NCI-H2227 (cell line): ENCODE measurements around the gene CHCHD3.
"Not testable (repeated sequence)": the region's sequence is repeated elsewhere in the genome, so short reads cannot be mapped to it uniquely, and the experiment has no call there.

ENCODE experiments used
- DNase-seq: peaks from one replicate; lab custom pipeline; 2025; ENCODE audit not compliant: unreplicated experiment; lab: John Stamatoyannopoulos, UW

The CHCHD3 gene

DNA sequence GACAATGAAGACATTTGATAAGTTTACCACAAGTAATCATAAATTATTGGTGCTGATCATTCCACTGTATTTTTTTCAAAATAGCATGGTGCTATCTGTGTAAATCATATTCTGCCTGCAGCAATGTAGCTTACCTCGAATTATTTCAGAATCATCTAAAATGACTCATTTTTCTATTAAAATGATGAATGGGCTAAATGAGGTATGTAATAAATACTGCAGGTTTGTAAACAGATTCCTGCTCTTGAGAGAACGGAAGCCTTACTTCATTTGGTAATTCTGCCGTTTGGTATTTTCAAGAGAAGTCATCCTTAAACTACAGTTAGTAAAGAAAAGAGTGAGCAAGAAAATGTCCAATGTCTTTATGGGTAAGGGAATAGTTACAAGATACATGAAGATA lies 115.9 kb downstream of the CHCHD3 start:
- no peak for DNase-seq

DNA sequence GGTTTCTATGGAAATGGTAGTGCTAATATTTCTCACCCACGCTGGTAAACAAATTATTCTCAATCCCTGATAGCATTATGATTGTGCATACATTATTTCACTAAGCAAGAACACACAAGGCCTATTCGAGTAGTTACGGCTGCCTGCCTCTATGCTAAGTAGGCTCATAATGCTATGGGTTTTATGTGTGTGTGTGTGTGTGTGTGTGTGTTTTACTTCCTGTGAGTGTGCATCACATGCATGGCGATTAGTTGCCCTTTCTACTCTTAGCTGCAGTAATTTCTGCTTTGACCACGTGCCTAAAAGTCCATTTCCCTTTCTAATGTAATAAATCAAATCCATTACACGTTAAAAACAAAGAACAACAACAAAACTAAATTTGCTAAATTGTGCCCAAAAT lies 117.0 kb downstream of the CHCHD3 start:
- DNase-seq = no peak

DNA sequence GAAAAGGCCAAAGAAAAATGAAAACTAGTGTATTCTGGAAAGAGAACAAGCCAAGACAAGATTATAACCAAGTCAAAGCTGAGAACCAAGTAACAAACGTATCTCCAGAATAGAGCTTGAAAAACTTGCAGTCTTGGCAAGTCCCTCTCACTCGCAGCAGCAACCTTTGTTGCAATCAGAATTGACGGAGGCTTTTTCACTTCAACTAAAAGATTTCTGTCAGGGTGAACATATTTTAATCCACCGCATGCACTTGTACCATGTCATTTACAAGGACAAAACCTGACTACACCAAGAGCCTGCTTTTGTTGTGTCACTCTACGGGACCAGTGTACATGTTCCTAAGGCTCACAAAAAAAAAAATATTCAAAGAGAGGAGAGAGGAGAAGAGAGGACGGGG lies 122.0 kb downstream of the CHCHD3 start:
- no peak for DNase-seq

DNA sequence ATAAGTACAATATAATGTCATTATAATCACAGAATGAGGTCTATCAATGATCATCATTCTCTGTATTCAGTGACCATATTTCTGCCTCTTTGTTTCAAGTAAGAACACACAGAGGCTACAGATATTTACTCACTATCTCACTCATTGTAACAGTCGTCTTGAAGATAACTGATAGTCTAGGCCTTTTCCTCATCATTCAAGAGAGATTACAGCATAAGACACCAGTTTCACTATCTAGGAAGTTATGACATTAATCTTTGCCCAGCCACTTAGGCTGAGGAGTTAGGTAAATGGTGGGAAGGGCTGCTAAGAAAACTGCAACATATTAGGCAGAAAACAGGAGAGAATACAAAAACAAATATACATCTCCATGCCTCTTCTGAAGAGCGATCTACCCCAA lies 125.3 kb downstream of the CHCHD3 start:
- no peak for DNase-seq

DNA sequence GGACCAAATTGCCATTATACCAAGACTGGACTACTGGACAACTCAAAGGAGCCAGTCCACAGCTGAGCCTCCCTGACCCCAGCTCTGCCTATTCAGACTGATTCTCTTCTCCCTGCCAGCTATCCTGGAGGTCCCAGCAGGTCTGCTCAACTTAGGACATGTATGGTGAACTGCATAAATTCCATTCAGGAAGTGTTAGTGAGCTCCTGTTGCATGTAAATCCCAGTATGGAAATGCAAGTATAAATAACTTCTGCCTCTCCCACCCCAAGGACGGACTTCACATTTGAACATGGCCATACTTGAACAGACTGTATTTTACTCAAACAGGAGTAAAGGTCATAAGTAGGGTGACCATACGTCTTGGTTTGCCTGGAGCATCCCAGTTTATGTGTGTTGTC lies 128.4 kb downstream of the CHCHD3 start:
- DNase-seq = no peak

DNA sequence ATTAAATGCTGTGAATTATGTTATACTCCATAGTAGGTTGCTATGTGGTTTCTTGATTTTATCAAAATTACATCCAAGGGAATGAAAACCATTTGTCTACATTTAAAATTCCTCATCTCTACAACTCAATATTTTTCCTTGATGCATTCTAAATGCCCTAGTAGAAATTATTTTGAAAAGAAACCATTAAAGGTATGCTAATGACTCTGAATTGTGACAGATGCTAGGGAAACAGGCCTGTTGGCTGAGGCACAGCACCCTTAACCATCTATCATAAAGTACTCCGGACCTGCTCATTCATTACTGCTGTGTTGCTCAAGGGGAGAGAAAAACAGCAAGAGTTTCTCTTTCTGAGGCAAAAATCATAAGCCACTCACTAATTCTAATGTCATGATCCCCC lies 131.2 kb downstream of the CHCHD3 start:
- DNase-seq = no peak

DNA sequence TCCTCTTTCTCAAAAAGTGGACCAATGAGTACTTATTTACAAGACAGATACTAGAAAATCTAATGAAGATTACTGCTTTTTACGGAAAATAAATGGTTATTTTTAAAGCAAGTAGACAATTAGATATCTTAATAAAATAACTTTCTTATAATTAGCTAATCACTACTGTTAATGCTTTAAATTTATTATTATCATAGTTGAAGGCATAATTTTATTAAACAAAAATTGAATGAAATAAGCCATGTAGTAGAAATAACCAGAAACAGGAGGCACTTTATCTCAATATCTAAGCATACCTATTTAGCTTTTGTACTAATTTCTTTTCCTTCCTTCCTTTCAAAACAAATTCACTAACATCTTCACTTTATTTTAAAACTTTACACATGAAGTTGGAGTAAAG lies 134.9 kb downstream of the CHCHD3 start:
- DNase-seq = no peak

DNA sequence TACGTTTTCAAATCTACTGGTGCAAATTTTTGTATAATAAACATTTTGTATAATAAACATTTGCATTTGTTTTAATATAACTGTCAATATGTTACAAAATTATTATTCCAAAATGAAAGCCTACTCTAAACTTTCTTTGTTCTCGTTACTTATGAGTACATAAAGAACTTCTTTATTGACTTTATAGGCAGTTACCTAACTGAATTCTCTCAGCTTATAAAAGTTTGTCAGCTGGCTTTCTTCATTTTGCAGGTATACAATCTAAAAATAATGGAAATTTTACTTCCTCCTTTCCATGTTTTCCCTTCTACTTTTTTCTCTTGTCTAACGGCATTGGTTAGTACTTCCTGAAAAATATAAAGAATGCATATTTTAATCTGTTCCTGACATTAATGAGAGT lies 137.1 kb downstream of the CHCHD3 start:
- no peak for DNase-seq

DNA sequence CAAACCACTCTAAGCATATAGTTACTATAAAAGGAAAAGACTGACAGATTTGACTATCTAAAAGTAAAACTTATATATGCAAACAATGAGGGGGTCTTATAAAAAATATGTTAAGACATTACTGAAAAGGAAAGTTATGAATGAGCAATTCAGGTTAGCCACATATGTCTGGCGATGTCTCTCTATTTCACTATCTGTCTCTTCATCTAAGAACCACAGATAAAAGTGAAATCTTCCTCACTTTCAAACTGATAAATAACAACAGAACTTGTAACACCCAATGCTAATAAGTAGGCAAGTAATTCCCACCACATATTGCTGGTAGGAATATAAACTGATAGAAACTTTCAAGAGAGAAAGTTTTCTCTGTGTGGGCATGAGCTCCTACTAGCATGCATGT lies 138.2 kb downstream of the CHCHD3 start:
- DNase-seq = no peak

DNA sequence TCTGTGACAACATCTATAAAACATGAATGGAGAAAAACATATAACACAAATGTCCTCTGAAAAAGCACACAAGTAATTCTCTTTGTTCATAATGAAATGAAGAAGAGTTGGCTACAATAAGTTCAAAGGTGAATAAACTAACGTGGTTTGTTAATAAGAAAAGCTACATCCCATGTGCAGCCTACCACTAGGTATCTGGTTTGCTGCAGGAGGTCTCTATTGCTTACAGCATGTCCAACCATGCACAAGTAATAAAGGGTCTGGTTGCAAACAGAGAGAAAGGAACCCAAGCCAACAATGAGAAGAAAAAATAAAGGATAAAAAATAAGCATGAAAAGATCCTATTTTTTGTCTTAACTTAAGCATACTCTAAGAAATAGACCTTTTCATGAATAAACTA lies 139.2 kb downstream of the CHCHD3 start:
- no peak for DNase-seq

DNA sequence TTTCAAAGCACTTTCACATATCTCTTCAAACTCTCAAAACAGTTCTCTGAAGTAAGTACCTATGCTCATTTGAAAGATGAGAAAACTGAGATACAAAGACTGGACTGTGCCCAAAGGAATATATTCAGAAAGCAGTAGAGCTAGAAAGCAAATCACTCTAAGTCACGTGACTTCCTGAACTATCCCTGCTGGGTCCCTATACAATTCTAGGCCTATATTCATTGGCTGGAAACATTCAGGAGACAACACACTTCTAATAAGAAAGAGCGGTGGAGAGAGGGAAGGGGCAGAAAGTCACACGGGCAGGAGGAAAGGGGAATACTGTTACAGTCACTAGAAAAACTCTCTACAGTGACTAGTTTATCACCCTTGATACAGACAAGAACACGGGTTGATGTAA lies 140.0 kb downstream of the CHCHD3 start:
- DNase-seq = no peak

DNA sequence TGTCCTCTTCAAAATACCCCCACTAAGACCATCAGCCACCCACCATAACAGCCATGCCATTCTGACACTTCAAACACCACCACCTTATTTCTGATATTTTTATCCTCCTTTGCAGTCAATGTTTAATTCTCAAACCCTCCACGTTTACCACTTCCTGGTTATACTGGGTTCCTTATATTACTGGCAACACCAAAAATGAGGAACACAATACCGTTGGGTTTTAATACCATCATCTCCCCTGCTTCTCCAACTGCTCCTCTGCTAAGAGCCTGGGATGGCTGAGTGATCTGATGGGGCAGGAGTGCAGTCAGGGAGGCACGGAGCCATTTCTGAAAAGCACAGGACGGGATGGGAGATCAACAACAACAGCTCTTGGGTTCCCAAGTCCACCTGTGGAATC lies 140.5 kb downstream of the CHCHD3 start:
- DNase-seq = no peak

DNA sequence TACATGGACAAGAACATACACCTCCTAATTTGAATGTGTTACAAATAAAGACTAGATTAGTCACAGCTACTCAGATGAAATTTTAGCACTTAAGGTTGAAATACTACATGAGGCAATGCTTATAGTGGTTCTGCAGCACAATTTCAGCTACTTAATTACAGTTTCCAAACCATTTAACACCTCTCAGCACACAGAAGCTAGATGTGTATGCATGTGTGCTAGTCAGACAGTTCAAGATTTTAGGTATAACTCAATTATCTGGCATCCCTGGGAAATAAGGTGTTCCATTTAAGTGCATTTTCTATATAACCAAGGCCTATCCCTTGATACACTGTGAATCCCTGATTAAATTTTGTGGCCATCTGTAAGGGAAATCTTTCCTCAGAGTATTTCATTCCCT lies 141.8 kb downstream of the CHCHD3 start:
- DNase-seq = peak; percentile 4

DNA sequence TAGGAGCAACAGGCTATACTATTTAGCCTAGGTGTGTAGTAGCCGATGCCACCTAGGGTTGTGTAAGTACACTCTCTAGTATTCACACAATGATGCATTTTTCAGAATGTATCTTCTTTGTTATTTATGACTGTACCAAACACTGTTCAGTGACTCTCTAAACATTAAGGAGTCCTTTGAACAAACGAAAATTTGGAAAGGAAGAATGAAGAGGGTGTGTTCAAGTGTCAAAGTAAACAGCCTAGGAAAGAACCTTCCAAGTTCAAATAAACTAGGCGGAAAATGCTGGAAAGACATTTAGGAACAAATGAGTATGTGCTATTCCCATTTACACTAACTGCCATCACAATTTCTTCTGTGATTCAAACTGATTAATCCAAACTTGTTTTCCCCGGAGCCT lies 142.4 kb downstream of the CHCHD3 start:
- no peak for DNase-seq

DNA sequence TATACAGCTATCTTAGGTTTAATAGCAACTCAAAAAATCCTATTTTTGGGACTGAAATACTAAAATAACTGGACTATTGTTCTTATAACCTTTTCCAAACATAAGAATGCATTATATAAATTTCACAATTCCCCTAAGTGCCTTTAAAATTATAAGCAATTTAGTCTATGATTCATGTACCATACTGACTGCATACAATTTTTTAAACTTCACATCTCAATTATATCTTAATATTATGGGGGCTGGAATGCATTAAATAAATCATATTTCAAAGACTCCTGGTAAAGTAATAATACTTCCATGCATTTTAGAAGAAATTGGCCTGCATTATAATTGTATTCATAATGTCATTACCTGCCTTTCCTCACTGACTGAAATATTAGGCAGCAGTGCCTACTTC lies 144.6 kb downstream of the CHCHD3 start:
- no peak for DNase-seq

DNA sequence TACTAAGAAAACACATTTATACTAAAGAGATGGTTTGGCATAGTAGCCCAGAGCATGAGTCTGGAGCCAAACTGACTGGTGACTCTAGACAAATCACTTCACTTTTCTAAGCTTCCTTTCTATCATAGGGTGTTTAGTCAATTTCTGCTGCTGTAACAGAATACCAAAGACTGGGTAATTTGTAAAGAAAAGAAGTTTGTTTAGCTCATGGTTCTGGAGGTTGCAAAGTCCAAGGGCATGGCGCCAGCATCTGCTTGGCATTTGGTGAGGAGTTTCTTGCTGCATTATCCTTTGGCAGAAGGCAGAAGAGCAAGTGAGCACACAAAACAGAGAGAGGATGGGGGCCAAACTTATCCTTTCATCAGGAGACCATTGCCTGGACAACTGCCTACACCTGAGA lies 146.3 kb downstream of the CHCHD3 start:
- DNase-seq = no peak

DNA sequence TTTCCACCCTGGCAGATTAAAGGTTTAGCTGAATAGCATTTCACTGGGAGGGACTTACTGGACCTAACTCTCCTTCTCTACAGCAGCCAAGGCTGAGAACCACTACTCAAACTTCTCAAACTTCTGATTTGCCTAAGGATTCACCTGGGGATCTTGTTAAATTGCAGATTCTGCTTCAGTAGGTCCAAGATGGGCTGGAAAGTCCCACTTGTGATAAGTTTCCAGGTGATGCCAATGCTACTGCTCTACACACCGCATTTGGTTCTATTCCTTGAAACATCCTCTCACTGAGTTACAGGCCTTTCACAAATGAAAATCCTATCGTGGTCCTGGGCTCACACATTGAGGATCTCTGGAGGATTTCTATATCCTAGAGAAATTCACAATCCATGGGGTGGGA lies 147.9 kb downstream of the CHCHD3 start:
- DNase-seq = no peak

DNA sequence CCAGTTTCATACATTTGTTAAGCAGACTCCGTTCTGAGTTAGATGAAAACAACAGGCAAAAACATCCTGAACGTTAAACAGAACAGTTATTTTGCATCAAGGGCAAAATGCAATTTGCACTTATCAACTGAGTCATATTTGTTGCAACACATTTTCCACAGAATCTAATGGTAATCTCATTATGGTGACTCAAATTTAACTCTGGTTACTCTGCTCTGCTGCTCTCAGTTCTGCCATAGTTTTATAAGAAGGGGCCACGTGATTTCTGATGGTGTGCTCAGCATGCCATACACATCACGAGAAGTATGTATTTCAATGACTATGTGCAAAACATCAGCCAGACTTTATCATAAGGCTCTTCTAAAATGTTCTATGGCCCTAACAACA lies 148.8 kb downstream of the CHCHD3 start:
- DNase-seq = no peak

DNA sequence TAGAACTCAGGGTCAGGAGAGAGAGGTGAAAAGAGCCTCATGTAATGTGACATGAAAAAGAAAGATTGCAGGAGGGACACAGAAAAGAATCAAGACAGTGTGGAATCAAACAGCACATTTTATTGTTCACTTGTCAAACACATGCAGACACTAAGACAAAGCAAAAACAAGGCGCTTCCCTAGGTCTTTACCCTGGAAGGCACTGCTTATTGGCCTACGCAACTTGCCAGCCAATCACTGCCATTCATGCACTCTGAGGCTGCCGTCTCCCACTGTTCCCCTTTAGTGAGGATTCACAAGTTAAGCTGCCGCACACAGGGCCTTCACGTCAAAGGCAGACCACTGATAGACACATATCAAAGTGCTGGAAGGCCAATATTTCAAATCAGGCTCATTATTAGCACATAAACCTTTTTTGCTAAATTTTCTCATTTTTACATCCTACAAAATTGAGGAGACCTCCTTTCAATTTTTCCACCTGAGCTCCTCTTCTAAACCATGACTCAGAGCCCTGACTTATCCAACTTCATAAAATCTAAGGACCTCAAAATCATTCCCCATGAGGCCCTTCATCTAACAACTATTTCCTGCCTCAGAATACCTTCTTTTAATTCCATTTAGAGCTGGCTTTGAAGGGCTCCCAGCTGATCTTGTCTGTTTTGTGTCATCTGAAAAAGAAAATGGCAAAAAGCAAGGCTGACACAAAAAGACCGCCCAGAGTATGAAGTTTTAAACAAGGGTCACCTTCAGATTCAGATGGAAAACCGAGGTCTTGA lies 149.4 kb downstream of the CHCHD3 start:
- no peak for DNase-seq

DNA sequence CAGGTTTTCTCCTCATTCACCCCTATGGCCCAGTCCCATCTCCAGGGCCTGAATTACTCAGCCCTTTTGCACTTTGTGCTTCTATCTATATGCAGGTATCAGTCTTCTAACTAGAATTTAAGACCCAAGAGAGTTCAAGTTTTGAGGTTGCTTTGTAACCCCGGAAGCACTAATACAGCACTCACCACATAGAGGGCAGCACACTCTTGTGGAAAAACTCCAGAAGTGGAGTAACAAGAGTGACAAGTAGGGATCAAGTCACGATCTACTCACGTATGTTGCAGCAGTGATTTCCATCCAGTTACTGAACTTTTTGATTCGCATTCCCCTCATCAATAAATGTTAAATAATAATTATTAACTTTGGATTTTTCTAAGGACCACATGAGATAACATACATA lies 151.0 kb downstream of the CHCHD3 start:
- no peak for DNase-seq

DNA sequence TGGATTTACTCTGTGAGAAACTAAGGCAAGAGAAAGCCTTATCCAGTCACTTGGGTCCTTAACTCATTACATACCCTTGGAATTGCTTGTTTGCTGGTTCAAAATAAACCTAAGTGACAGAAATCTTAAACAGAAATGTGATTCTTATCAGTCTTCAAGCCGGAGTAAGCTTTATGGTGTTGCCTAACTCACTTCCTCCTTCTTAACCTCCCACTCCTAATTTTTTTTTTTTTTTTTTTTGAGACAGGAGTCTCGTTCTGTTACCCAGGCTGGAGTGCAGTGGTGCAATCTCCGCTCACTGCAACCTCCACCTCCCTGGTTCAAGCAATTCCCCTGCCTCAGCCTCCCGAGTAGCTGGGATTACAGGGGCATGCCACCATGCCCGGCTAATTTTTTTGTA lies 151.9 kb downstream of the CHCHD3 start:
- not testable (repeated sequence) for DNase-seq

DNA sequence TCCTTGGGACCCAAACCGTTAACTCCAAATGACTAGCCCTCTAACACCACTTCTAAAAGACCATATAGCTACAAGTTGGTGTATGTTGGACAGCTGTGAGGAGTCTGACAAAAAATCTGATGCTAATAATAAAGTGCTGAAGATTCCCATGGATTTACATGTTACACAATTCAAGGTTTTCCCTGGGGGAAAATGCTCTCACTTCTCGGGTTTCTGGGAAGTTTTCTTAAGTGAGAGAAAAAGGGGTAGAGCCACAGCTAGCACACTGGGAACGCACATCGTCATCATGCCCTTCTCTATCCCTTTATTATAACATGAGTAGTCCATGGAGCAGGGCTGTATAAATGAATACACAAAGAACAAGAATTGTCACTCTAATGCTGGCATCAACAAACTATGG lies 162.1 kb downstream of the CHCHD3 start:
- no peak for DNase-seq

DNA sequence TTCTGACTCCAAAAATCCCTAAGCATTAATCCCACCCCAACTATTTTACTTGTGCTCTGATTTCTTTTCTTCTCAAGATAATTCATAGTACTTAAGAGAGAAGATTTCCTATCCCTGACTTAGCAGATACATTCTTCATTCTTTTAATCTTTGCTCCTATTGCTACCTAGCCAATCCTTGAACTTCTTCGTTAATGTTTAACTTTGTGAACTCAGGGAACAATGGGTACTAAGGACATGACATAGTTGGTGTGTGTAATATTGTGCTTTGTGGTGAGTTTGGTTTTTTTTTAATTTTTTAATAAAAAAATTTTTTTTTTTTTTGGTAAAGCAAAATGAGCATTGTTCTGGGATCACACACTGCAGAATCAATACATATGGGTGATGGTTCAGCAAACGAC lies 166.2 kb downstream of the CHCHD3 start:
- DNase-seq = no peak

DNA sequence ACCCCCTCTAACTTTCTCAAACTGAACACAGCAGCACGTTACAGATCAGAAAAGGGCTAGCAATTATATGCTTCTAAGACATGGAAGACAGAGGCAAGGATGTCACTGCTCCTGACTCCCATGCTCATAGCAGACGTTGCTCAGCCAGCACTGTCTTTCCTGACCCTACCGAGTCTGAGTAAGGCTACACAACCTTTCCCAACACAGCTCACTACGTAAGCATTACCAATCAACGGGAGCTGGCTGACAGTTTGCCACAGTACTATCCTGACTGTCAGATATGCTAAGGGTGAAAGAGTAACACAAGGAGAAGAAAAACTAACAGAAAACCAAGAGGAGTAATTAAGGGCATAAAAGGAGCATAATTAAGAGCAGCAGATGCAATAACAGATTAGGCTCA lies 171.2 kb downstream of the CHCHD3 start:
- no peak for DNase-seq
